Measurements from ENCODE around the gene SNX11. TPM values are rescaled to one million over a fixed set of nuclear protein-coding genes. Genes with fewer than 3 reads are reported as not detected.
"Not testable (repeated sequence)": the region's sequence is repeated elsewhere in the genome, so short reads cannot be mapped to it uniquely, and the experiment has no call there.

SNX11 gene, protein sequence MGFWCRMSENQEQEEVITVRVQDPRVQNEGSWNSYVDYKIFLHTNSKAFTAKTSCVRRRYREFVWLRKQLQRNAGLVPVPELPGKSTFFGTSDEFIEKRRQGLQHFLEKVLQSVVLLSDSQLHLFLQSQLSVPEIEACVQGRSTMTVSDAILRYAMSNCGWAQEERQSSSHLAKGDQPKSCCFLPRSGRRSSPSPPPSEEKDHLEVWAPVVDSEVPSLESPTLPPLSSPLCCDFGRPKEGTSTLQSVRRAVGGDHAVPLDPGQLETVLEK
- 15.2 and 17.4 TPM in 2 replicates for total RNA-seq (2014; rRNA removed; shearing (Covaris generic))

DNA sequence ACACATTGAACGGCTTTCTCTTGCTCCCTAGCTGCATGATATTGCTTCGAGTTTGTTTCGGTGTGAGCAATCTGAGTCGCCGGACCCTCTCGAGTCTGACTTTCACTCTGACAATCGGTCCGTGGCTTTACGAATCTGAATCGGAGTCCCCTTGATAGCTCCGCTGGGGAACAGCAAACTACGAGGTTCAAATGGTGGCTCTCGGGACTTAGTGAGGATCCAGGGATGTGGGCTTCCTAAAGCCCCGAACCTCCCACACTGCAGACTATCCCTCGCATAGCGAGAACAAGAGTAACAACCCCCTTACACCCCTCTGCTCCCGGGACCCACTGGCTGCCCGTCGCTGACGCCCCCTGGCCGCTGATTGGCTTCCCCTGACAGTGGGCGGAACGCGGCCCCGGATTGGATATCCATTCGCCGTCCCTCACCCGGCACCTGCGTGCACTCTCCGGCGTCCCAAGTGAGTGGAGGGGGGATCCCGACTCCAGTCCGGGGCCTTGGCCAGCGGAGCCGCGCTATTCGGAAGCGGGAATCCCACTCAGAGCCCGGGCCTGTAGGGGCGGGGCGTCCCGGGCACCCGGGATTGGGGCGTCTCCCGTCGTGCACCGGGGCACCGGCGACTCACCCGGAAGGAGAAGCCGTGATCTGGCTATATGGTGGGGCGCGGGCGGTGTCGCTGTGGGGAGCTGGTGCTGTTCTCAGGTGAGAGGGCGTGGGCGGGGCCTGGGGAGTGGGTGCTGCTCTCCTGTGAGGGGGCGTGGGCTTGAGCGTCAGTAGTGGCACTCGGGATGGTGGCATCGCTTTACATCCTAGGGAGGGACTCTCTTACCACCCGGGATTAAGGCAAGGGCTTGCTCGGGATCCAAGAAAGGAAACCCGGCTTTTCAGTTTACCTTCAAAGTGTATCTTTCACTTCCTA is at the start of gene SNX11:
Gene SNX11 (plus strand): TSS at position 630 of the 919 bp plus-strand sequence. CDS start 4,278 bp downstream, outside the sequence.
- peak; percentile 83 for DNase-seq (ENCODE audit: low spot score)

DNA sequence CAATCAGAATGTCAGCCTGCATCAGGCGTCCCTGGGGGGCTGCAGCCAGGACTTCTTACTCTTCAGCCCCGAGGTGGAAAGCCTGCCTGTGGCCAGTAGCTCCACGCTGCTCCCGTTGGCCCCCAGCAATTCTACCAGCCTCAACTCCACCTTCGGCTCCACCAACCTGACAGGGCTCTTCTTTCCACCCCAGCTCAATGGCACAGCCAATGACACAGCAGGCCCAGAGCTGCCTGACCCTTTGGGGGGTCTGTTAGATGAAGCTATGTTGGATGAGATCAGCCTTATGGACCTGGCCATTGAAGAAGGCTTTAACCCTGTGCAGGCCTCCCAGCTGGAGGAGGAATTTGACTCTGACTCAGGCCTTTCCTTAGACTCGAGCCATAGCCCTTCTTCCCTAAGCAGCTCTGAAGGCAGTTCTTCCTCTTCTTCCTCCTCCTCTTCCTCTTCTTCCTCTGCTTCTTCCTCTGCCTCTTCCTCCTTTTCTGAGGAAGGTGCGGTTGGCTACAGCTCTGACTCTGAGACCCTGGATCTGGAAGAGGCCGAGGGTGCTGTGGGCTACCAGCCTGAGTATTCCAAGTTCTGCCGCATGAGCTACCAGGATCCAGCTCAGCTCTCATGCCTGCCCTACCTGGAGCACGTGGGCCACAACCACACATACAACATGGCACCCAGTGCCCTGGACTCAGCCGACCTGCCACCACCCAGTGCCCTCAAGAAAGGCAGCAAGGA is 49.0 kb upstream of the SNX11 start:
- no peak for DNase-seq (ENCODE audit: low spot score)

DNA sequence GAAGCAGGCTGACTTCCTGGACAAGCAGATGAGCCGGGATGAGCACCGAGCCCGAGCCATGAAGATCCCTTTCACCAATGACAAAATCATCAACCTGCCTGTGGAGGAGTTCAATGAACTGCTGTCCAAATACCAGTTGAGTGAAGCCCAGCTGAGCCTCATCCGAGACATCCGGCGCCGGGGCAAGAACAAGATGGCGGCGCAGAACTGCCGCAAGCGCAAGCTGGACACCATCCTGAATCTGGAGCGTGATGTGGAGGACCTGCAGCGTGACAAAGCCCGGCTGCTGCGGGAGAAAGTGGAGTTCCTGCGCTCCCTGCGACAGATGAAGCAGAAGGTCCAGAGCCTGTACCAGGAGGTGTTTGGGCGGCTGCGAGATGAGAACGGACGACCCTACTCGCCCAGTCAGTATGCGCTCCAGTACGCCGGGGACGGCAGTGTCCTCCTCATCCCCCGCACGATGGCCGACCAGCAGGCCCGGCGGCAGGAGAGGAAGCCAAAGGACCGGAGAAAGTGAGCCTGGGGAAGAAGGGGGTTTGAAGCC is 48.4 kb upstream of the SNX11 start:
- no peak for DNase-seq (ENCODE audit: low spot score)

DNA sequence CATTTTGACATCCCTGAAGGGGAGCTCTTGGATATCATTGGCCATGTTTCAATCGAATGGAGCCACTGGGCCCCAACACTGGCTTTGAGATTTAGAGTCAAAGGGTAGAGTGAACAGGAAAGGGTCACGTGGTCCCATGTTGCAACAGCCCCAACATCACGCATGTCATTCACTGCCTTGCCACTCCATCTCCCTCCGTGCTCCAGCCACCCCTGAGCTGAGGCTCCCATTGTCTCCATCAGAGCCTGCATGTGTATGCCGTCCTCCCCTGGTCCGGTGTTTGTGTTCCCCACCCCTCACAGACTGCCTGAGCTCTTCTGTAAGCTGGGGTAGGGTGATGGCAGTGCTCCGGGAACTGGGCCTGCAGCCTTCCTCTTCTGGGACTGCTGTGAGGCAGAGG is 47.3 kb upstream of the SNX11 start:
- DNase-seq (ENCODE audit: low spot score) = no peak

DNA sequence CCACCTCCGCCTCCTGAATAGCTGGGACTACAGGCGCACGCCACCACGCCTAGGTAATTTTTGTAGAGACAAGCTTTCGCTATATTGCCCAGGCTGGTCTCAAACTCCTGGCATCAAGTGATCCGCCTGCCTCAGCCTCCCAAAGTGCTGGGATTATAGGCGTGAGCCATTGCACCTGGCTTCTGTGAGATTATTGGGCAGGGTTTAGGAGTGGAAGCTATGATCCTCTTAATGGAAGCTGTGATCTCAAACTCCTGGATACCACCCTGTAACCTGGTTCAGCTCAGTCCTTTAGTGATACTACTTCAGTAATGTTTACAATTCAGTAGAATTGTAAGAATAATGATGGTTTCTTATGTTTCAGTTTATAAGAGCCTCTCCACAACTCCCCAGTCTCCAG is 45.3 kb upstream of the SNX11 start:
- DNase-seq (ENCODE audit: low spot score) = no peak

DNA sequence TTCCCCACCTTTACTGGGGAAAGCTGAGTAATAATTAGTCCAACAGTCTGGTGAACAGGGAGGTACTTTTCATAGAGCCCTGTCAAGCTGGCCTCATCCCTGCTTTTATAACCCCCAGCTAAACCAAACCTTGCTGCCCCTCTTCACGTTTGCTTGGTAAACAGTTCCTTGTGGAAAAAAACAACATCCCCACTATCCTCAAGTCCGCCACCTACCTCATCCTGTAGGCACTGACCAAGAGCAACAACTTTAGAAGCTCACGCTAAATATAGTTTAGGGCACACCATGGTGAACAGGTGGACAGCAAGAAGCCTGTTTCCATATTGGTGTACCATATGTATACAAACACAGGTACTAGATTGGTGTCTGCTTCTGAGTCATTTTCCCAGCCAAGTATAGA is 42.9 kb upstream of the SNX11 start:
- DNase-seq (ENCODE audit: low spot score) = no peak

DNA sequence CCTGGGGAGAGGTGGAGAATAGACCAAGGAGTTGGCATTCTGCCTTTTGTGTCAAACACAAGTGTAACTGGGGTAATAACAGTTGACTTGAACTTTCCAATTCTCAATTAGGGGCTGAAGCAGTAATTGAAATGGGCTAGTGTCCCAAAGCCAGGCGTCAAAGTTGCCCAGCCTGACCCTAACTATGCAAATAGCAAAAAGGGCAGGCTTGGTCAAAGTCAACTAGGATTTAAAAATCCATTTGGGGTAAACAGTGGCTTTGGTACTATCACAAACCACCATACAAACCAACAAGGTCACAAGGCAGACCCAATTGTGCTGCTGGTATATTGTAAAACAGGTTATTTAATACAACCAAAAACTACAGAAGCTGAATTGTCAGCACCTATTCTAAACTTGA is 41.4 kb upstream of the SNX11 start:
- DNase-seq (ENCODE audit: low spot score) = no peak

DNA sequence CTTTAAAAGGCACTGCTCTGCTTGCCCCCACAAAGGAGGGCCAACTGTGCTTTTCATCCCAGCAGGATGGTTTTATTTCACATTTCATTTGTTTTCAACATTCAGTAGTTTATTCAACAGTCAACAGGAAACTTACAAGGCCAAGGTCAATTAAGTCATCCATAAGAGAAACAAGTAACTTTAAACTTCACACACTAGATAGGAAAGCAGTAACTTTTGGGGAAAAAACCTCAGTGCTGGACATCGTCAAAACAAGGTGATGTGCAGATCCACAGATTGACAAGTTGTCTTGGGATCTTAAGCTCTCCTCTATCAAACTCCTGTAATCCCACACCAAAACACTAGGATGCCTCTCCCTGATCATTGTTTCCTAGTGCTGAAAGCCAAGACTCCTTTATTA is 40.9 kb upstream of the SNX11 start:
- no peak for DNase-seq (ENCODE audit: low spot score)

DNA sequence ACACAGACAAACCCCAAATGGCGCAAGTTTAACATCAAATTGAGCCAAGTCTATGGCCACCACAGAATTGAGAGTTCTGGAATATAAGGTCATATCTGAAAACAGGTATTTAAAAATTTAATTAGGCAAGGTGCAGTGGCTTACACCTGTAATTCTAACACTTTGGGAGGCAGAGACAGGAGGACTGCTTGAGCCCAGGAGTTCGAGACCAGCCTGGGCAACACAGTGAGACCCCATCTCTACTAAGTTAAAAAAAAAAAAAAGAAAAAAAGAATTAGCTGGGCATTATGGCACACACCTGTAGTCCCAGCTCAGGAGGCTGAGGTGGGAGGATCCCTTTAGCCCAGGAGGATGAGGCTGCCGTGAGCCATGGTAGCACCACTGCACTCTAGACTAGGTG is 40.3 kb upstream of the SNX11 start:
- DNase-seq (ENCODE audit: low spot score) = no peak

DNA sequence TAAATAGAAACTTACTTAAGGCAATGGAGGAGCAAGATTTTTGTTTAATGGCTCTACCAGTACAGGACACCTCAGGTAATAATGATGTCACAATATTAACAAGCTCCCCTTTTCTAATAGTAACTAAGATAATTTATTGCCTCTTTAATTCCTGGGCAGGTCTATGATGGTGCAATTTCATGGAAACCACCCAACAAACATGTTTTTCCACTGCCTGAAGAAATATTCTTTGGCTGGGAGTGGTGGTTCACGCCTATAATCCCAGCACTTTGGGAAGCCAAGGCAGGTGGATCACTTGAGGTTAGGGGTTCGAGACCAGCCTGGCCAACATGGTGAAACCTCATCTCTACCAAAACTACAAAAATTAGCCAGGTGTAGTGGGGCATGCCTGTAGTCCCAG is 39.8 kb upstream of the SNX11 start:
- not testable (repeated sequence) for DNase-seq (ENCODE audit: low spot score)

DNA sequence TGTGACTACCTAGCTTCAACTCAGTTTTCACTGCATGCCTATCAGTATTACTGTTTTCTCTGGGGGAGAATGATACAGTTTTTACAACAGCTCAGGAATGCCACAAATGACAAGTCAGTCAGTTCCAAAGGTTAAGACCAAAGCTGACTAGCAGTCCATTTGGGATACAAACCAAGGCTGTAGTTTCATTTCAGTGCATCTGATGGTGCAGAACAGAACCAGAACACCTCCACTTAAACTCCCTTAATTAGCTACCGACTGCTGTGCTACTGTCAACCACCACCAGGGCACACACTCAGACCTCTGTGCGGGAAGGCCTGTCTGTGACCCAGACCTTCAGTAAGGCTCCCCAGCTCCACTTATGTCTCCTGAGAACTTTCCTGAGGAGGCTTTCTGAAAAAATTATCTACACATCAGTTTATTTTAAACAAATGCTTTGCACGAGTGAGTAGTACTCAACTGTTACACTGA is 39.0 kb upstream of the SNX11 start:
- DNase-seq (ENCODE audit: low spot score) = no peak

DNA sequence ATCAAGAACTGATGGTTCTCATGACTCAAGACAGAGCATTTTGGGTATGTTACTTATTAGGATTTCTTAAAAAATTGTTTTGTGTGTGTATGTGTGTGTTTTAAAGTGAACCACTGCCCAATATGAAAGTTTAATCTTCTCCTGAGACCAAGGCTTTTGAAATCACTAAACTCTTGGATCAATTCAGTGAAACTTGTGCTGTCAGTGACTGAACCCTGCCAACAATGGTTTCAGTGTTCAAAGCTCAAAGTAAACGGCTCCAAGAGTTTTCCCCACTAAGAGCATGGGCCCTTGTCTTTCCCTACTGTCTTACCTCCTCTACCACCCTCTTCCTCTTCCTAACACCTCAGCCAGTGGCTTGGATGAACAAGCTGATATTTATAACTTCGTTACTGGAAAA is 37.4 kb upstream of the SNX11 start:
- DNase-seq (ENCODE audit: low spot score) = no peak

DNA sequence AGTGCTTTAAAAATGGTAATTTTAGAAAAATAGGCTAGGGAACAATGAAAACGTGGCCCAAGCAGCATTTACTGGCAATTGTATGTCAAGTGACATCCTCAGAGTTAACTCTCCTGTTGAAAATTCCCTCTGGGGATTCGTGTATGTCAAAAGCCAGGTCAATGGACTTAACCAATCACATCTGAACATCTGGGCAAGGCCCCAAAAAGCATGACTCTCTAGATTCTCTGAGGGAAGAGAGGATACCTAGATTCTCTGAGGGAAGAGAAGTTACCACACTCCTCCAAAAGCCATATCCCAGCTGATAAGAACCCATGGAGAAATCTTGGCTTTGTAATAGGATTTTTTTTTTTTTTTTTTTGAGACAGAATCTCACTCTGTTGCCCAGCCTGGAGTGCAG is 35.9 kb upstream of the SNX11 start:
- no peak for DNase-seq (ENCODE audit: low spot score)

DNA sequence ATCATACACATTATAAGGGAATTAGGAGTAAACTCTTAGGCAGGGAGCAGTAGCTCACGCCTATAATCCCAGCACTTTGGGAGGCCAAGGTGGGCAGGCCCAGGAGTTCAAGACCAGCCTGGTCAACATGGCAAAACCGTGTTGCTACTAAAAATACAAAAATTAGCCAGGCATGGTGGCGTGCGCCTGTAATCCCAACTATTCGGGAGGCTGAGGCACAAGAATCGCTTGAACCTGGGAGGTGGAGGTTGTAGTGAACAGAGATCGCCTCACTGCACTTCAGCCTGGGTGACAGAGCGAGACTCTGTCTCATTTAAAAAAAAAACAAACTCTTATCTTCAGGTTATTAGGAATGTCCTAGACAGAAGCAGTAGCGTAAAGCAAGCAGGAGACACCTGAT is 34.8 kb upstream of the SNX11 start:
- not testable (repeated sequence) for DNase-seq (ENCODE audit: low spot score)

DNA sequence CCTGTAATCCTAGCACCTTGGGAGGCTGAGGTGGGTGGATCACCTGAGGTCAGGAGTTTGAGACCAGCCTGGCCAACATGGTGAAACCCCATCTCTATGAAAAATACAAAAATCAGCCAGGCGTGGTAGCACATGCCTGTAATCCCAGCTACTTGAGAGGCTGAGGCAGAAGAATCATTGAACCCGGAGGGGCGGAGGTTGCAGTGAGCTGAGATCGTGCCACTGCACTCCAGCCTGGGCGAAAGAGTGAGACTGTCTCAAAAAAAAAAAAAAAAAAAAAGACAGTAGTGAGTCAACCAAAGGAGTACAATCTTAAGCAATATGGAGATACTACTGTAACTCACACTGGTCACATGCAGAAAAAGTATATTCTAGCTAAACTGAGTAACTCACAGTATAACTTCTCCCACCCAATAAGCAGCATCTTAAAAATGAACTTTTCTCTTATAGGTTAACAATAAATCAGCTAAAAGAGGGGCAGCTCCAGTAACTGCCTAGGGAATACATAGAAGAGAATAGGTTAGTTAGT is 33.9 kb upstream of the SNX11 start:
- DNase-seq (ENCODE audit: low spot score) = not testable (repeated sequence)

DNA sequence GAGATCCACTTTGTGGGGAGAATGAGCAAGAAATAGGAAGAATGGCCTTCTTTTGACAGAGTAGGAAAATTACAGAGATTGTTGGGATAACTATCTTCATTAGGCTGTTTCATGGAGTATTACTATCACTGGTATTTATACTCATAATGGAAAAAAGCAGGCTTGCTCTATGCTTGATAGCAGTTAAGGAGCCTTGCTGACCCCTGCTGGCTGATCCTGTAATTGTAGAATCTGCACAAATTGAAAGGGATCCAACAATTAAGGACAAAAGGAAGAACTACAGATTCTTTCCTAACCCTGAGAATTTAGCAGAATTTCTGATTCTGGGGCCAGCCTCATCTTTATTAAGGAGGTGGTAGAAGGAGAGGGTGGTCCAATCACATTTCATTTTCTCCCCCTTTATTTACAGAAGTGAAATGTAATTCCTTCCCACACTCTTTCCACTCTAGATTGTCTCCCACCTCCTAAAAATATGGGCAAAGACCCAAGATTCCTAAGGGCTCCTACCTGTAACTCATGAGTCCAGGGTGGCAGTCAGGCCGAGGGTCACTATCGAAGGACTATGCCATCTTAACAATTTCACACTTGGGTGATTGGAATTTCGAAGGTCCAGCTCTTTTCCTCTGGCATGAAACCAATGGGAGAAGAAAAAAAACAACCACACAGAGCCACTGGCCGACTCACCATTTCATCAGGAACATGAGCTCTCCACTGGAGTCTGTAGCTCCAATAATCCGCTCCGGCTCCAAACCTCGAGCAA is 33.1 kb upstream of the SNX11 start:
- DNase-seq (ENCODE audit: low spot score) = peak; percentile 63

DNA sequence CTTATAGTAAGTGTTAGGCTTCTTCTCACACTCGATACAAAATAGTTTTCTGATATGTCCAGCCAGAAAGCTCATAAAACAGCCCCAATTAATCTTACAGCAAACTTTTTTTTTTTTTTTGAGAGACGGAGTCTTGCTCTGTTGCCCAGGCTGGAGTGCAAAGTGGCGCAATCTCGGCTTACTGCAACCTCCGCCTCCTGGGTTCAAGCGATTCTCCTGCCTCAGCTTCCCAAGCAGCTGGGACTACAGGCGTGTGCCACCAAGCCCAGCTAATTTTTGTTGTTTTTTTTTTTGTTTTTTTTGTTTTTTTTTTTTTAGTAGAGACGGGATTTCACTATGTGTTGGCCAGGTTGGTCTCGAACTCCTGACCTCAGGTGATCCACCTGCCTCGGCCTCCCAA is 30.4 kb upstream of the SNX11 start:
- DNase-seq (ENCODE audit: low spot score) = not testable (repeated sequence)

DNA sequence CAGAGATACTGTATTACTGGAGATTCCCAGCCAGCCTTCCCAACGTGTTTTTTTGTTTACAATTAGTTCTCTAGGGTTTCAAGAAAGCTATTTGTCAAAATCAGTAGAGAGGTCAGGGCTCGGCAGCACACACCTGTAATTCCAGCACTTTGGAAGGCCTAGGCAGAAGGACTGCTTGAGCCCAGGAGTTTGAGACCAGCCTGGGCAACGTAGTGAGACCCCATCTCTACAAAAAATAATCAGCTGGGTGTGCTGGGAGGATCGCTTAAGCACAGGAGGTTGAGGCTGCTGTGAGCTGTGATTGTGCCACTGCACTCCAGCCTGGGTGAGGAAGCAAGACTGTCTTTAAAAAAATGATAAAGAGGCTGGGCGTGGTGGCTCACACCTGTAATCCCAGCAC is 25.7 kb upstream of the SNX11 start:
- DNase-seq (ENCODE audit: low spot score) = no peak

DNA sequence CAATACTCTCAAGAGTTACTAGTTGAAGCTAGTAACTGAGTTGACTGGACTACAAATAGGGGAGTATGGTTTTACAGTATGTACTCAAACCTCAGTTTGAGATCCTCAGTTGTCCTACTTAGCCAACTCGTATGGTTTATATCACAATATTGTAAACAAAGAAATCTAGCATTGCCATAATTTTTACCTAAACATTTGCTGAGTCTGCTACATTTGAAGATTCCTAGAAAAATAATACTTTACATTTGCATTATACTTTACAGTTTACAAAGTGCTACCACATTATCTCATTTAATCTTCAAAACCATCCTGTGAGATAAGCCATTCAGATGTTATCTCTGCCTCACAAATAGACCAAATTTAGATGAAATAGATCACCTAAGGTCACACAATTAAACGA is 22.6 kb upstream of the SNX11 start:
- no peak for DNase-seq (ENCODE audit: low spot score)

DNA sequence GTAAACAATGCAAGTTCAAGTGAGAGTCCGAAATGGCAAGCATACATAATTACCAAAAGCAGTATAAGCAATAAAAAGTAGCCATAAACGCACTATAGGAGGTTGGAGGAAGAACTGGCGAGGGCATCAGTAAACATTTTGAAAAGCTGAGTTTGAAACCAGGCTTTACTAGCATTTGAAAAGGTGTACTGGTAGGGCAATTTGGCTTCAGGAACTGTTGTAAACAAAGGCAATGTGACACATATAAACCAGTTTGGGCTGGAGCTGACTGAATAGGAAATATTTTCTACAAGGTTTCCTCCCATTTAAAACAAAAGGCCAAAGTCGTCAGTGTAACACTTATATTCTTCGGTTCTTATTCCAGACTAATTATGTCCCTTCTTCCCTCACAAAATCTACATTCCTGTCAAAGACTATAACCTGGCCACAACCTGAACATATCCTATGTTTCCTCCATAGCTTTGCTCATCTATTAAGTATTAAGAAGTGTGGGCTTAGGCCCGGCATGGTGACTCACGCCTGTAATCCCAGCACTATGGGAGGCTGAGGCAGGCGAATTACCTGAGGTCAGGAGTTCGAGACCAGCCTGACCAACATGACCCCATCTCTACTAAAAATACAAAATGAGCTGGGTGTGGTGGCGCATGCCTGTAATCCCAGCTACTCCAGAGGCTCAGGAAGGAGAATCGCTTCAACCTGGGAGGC is 14.1 kb upstream of the SNX11 start:
- DNase-seq (ENCODE audit: low spot score) = no peak
